GM18520 (cell line): ENCODE data around the gene GLI1.
"Not testable (repeated sequence)": the region's sequence is repeated elsewhere in the genome, so short reads cannot be mapped to it uniquely, and the experiment has no call there.

Source experiments
- ATAC-seq: cut with Tn5 transposase; IDR thresholded peaks from one replicate; pipeline ENCODE4 v1.9.1; 2021; ENCODE audit not compliant: unreplicated experiment

The GLI1 gene

DNA sequence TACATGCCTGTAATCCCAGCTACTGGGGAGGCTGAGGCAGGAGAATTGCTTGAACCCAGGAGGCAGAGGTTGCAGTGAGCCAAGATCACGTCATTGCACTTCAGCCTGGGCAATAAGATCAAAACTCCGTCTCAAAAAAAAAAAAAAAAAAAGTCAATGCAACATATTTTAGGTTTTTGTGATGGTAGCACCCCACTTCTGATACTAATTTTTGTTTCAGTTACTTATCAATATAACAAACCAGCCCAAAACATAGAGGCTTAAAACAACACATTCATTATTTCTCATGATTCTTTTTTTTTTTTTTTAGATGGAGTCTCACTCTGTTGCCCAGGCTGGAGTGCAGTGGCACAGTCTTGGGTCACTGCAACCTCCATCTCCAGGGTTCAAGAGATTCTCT is 18.2 kb upstream of the GLI1 start:
- ATAC-seq, result not testable (repeated sequence)

DNA sequence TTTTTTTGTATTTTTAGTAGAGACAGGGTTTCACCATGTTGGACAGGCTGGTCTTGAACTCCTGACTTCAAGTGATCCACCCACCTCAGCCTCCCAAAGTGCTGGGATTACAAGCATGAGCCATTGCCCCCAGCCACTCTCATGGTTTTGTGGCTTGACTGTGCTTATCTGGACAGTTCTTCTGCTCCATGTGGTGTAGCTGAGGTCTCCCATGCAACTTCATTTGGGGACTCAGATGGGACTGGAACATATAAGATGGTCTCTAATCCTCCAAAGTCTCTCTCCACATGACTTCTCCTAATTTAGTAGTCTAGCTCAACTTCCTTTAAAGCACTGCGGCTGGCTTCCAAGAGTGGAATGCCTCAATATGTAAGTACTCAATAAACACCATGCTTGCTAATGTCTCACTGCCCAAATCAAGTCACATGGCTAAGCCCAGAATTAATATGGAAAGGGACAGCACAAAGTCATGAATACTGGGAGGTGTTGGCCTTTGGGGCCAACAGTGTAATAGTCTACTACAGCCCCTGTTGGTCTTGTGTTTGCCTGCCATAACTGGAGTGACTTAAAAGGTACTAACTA is 17.6 kb upstream of the GLI1 start:
- no peak for ATAC-seq

DNA sequence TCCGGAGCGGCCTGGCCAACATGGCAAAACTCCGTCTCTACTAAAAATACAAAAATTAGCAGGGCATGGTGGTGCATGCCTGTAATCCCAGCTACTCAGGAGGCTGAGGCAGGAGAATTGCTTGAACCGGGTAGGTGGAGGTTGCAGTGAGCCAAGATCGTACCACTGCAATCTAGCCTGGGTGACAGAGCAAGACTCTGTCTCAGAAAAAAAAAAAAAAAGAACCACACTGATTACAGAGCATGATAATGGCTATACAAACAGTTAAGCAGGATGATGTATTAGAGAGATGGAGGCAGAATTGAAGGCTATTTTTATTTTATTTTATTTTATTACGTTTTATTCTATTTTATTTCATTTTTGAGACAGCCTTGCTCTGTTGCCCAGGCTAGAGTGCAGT is 15.2 kb upstream of the GLI1 start:
- not testable (repeated sequence) for ATAC-seq

DNA sequence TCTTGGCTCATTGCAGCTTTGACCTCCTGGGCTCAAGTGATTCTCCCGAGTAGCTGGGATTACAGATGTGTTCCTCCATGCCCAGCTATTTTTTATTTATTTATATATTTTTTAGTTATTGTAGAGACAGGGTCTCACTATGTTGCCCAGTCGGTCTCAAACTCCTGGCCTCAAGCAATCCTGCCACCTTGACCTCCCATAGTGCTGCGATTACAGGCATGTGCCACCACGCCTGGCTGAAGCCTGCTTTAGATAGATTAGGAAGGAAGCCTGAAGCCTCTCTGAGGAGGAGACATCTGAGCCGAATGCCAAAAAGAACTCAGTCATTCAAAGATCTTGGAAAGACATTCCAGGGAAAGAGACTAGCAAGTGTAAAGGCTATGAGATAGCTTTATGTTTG is 14.8 kb upstream of the GLI1 start:
- no peak for ATAC-seq

DNA sequence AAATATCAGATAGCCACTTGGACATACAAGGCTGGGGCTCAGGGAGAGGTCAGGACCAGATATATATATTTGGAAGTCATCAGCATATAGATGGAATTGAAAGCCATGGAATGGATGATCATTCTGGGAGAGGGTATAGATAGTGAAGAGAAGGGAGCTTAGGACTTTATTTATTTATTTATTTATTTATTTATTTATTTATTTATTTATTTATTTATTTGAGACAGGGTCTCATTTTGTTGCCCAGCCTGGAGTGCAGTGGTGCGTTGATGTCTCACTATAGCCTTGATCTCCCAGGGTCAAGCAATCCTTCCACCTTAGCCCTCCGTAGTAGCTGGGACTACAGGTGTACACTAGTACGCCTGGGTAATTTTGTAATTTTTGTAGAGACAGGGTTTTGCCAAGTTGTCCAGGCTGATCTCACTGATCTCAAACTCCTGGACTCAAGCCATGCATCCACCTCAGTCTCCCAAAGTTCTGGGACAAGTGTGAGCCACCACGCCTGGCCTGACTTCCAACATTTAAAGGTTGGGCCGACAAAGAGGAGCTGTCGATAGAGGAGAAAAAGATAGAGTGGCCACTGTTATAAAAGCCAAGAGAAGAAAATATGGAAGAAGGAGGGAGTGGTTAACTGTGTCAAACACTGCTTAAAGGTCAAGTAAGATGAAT is 13.2 kb upstream of the GLI1 start:
- no peak for ATAC-seq

DNA sequence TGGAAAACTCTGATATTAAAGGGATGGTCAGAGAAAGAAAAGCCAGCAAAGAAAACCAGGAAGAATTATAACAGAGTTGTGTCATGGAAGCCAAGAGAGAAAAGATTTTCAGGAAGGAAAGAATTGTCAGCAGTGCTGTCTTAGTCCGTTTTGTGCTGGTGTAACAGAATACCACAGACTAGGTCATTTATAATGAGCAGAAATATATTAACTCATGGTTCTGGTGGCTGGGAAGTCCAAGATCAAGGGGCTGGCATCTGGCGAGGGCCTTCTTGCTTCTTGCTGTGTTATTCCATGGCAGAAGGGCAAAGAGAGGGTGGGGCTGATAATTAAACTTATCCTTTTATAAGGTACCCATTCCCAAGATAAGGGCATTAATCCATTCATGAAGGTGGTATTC is 10.9 kb upstream of the GLI1 start:
- ATAC-seq, result no peak

DNA sequence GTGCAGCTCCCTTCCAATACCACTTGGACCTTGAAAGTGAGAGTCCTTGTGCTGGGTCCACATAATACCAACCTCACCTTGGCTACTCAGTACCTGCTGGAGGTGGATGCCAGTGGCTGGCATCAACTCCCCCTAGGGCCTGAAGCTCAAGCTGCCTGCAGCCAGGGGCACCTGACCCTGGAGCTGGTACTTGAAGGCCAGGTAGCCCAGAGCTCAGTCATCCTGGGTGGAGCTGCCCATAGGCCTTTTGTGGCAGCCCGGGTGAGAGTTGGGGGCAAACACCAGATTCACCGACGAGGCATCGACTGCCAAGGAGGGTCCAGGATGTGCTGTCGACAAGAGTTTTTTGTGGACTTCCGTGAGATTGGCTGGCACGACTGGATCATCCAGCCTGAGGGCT is 10.2 kb upstream of the GLI1 start:
- no peak for ATAC-seq

DNA sequence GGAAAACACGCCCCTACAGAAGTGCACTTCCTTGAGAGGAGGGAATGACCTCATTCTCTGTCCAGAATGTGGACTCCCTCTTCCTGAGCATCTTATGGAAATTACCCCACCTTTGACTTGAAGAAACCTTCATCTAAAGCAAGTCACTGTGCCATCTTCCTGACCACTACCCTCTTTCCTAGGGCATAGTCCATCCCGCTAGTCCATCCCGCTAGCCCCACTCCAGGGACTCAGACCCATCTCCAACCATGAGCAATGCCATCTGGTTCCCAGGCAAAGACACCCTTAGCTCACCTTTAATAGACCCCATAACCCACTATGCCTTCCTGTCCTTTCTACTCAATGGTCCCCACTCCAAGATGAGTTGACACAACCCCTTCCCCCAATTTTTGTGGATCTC is 9.5 kb upstream of the GLI1 start:
- ATAC-seq, result no peak

DNA sequence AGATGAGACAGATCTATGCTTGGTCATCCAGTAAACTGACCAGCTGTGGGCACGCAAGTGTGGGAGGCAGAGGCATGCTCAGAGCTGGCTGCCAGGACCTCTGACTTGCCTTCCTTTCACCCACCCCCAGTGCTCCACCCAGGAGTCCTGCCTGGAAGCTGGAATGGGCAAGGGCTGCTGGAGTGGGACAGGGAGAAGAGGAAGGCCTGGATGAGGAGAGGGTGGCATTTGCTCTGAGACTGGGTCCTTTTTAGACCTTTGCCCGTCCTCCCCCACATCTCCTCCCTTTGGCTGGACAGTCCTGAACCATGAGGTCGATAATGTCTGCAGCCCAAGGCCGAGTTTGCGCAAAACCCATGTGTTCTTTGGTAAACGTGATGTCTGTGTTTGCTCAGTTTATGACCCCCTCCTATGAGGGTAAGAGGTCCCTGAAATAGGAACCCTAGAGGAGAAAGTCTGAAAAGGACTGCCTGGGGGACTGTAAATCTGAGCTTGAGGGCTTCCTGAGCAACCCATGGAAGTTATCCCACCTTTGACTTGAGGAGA is 8.3 kb upstream of the GLI1 start:
- no peak for ATAC-seq

DNA sequence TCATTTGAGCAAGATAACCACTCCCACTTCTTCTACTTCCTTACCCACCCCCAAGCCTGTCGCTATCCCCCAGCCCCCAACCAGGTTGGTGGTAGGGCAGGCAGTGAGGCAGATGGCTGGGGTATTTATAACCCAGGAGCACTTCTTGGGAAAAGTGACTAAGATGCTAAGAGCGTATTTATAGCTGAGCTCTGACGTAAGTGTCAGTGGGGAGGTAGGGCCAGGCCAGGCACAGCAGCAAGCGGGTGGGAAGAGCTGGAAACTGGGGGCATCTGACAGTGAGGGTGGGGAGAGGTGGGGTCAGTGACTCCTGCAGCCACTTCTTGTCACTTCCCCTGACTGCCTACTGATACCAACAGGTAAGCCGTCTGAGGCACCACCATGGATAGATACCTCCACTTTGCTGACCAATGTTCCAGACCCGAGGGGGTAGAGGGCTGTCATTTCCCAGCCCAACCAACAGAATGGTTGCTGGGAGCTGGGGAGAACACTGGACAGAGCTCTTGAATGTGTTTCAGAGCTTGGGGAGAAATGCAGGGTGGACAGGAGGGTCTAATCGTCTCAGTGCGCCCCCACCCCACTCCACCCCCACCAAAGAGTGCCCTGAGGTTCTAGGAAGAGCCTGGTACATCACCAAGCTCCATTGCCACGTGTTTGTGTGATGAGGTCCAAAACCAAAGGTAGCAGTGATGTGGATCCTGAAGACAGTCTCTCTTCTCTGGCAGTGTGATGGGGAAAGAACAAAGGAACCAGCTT is 7.2 kb upstream of the GLI1 start:
- ATAC-seq, result no peak

DNA sequence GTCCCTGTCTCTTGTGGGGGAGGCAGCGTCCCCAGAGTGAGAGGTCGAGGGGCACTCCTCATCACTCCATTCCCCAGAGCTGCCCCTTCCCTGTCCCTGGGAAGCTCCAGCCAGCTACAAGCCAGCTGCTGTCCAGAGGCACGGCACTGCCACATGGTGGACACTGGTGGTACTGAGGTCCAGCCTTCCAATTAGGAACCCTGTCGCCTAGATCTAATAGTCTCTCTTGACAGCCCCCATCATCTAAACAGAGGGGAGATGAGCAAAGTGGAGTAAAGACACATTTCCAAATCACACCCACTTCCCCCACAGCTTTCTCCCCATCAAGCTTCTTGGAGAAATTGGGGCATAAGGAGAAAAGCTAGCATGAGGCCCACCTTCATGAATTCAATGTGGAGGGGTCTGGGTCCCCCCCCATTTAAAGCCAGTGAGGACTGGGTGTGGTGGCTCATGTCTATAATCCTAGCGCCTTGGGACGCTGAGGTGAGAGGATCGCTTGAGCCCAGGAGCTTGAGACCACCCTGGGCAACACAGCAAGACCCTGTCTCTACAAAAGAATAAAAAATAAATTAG is 6.6 kb upstream of the GLI1 start:
- no peak for ATAC-seq

DNA sequence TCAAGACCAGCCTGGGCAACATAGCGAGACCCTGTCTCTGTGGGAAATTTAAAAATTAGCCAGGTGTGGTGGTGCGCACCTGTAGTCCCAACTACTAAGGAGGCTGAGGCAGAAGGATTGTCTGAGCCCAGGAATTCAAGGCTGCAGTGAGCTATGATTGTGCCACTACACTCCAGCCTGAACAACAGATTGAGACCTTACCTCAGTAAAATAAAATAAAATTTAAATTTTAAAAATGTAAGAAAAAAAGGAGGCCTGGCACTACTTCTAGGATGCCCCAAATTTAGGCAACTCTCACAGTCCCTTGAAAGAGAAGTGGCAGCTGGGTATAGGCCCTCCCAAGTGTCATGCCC is 5.4 kb upstream of the GLI1 start:
- ATAC-seq, result no peak

DNA sequence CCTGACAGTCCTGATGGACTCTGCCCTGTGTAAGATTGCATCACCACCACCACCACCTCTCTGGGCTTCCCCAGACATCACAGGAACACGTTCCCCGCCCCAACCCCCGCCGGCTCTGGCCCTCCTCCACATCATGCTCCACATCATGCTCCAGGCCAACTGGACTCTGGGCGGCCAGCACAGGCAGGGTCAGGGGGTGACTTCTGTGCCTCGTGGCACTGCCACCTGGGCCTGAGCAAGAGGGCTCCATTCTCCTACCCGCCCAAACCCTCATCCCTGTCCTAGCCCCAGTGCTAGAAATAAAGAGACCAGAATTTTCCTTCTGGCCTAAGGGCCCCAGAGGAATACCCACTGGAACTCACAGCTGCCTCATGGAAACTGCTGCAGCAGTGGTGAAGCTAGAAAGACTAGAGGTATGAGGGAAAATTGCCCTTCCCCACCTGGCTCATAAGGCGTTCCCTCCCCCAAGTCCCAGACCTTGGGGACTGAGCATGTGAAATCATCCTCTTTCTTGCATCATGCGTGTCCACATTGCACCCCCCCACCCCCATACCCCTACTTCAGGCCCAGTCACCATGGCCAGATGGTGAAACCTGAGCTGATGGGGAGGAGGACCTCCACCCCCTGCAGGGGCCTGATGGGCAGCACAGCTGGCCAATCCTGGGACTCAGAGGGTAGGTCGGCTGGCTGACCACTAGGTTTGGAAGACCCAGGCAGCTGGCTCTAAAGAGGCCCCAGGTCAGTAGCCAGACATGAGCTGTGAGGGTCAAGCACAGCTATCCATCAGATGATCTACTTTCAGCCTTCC is 4.8 kb upstream of the GLI1 start, which contains the start of gene INHBE:
TSS of gene INHBE (plus strand) at position 742 of the 808 bp plus-strand sequence. CDS start 230 bp downstream, outside the sequence.
- no peak for ATAC-seq

DNA sequence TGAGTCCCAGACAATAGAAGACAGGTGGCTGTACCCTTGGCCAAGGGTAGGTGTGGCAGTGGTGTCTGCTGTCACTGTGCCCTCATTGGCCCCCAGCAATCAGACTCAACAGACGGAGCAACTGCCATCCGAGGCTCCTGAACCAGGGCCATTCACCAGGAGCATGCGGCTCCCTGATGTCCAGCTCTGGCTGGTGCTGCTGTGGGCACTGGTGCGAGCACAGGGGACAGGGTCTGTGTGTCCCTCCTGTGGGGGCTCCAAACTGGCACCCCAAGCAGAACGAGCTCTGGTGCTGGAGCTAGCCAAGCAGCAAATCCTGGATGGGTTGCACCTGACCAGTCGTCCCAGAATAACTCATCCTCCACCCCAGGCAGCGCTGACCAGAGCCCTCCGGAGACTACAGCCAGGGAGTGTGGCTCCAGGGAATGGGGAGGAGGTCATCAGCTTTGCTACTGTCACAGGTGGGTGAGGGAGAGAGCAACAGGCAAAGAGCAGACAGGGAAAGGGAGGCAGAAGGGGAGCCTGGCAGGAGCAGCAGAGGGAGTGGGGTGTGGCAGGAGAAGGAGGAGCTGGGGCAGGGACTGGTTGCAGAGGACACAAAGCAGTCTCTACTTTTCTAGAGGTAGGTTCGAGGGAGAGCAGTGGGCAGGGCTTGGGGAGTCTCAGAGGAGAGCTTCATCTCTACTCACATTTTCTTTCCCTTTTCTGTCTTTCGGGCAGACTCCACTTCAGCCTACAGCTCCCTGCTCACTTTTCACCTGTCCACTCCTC is 4.0 kb upstream of the GLI1 start:
- ATAC-seq, result no peak

DNA sequence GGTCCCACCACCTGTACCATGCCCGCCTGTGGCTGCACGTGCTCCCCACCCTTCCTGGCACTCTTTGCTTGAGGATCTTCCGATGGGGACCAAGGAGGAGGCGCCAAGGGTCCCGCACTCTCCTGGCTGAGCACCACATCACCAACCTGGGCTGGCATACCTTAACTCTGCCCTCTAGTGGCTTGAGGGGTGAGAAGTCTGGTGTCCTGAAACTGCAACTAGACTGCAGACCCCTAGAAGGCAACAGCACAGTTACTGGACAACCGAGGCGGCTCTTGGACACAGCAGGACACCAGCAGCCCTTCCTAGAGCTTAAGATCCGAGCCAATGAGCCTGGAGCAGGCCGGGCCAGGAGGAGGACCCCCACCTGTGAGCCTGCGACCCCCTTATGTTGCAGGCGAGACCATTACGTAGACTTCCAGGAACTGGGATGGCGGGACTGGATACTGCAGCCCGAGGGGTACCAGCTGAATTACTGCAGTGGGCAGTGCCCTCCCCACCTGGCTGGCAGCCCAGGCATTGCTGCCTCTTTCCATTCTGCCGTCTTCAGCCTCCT is 3.4 kb upstream of the GLI1 start:
- no peak for ATAC-seq

DNA sequence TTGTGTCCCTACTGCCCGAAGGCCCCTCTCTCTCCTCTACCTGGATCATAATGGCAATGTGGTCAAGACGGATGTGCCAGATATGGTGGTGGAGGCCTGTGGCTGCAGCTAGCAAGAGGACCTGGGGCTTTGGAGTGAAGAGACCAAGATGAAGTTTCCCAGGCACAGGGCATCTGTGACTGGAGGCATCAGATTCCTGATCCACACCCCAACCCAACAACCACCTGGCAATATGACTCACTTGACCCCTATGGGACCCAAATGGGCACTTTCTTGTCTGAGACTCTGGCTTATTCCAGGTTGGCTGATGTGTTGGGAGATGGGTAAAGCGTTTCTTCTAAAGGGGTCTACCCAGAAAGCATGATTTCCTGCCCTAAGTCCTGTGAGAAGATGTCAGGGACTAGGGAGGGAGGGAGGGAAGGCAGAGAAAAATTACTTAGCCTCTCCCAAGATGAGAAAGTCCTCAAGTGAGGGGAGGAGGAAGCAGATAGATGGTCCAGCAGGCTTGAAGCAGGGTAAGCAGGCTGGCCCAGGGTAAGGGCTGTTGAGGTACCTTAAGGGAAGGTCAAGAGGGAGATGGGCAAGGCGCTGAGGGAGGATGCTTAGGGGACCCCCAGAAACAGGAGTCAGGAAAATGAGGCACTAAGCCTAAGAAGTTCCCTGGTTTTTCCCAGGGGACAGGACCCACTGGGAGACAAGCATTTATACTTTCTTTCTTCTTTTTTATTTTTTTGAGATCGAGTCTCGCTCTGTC is 2.7 kb upstream of the GLI1 start:
- ATAC-seq, result no peak

DNA sequence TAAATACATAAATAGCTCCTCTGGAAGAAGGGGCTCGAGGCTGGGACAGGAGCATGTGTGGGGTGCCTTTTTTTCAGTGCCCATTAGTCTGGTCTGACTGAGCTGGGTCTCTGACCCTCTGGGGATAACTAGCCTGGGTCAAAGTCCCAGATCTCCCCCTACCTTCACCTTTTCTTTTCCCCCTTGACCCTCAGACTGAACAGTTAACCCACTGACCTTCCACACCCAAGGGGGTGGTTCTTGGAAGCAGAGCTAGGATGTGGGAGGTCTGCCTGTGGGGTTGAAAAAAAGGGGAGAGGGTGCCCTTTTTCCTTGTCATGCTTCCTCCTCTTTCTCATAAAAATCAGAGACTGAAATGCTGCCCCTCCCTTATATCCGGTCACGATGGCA is 925 bp upstream of the GLI1 start:
- no peak for ATAC-seq

DNA sequence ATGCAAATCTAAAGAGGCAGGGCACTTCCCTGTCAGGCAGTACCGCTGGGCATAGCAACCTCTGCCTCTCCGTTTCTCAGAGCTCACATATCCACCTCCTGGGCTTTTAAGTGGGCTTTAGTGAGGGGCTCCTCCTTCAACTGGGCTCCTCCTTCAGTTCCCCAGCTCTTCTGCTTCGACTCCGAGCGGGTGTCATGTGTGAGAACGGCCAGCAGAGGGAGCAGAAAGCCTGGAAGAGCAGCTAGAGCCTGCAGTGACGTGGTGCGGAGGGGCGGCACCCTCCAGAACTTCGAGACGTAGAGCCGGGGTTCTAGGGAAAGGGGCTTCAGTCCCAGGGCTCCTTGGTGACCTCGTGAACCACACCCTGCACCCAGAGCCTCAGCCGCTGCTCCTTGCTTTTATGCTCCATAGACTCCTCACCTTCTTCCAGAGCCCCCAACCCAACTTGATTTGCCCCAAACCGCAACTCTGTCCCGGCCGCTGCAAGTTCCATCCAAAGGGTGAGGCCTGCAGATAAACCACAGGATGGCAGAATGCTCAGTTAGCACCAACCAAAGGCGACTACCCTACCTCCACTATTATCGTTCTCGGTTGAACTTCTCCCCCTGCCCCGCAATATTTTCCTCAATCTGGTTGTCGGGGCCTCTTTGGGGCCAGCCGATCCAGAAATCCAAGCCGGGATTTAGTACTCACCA is 383 bp upstream of the GLI1 start:
- ATAC-seq, result peak; percentile 44

DNA sequence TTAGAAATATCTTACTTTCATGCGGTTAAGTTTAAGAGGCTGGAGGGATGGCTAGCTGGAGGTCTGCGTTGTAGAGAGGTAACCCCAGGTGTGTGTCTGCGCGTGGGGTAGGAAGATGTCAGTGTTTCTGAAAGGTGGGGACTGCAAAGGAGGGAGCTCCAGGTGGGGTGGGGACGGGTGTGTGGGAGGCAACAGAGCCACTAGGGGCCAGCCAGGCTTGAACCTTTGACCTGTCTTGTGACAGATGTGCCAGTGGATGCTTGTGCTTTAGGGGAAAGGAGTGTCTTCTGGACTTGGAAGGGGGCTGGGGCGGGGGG is 841 bp downstream of the GLI1 start:
- no peak for ATAC-seq
